Stimulated activated CD4-positive, alpha-beta T cell treated with anti-CD3 and anti-CD28 coated beads, Interleukin-12 subunit alpha, Interleukin-12 subunit beta, amount 100 ng/mL, for 24 hours (primary cell): Measurements from ENCODE around the gene TREML4.
"Not testable (repeated sequence)": the region's sequence is repeated elsewhere in the genome, so short reads cannot be mapped to it uniquely, and the experiment has no call there.

Experiments
- DNase-seq, 2 experiments: peaks; one replicate each; pipeline ENCODE4 v3.0.0-alpha.2; 2020; ENCODE audit warnings: low read depth in 2 of 2

TREML4 gene

DNA sequence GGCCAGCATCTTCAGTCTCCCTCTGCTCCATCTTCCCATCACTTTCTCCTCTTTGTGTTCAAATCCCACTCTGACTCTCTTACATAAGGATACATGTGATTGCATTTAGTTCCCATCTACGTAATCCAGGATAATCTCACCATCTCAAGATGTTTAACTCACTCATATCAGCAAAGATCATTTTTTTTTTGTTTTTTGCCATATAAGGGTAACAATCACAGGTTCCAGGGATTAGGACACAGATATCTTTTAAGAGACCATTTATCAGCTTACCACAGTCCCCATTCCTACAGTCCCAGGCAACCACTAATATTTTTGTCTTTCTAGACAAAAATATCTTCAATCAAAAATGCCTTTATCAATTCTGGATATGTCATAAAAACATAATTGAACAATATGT lies 24.0 kb upstream of the TREML4 start:
- no peak for DNase-seq

DNA sequence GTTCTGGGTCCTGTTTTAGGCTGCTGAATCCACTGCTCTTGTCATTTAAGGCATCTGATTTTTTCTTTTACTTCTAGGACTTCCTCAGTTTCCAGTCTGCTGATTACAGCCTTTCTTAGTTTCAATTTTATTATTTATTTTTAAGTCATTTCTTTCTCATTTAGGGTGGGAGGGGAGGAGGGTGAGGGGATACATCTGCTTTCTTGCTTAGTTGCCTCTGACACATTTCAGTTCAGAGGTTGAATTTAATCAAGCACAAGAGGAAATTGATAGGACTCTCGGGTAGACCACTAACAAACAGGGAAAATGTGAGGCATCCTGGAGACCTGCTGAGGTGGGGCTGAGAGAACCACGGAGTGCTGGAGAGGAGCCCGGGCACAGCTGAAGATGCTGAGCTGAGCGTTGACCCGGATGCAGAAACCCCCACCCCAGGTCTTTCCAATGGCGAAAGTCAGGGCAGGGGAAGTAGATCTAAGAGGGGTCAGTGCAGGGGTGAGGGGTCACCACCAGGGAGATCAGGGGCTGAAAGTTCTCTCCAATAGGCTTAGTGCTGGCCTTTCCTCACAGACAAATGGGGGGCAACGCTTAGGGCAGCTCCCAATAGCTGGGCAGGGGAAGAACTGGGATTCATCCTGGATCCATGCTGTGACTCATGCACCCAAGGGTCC lies 19.6 kb upstream of the TREML4 start:
- DNase-seq, result no peak

- no peak for DNase-seq
Observed at GRCh38 chr6:41209547-41210320, 18.4 kb upstream of the TREML4 start.

- no peak for DNase-seq
Observed at GRCh38 chr6:41214559-41215238, 13.4 kb upstream of the TREML4 start.

GRCh38 chr6:41215777-41216176 lies 12.4 kb upstream of the TREML4 start:
- DNase-seq, result no peak

- no peak for DNase-seq
Observed at GRCh38 chr6:41216616-41217015, 11.5 kb upstream of the TREML4 start.

DNA sequence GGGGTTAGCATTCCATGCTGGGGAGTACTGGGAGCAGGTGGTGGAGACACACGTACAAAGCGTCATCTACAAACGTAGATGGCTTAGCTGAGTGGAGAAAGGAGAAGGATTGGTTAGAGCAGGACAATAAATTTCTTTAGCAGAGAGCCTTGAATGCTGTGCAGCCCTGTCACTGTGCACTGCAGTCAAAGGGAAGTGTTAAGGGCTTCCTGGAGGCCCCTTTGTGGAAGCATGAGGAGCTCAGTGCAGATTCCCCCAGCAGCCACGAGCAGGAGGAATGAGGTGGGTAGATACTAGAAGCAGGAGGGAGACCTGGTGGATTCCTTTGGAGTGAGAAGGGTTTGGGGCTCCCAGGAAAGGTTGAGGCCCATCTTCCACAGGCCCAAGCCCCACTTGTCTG lies 6.1 kb upstream of the TREML4 start:
- DNase-seq, result no peak

DNA sequence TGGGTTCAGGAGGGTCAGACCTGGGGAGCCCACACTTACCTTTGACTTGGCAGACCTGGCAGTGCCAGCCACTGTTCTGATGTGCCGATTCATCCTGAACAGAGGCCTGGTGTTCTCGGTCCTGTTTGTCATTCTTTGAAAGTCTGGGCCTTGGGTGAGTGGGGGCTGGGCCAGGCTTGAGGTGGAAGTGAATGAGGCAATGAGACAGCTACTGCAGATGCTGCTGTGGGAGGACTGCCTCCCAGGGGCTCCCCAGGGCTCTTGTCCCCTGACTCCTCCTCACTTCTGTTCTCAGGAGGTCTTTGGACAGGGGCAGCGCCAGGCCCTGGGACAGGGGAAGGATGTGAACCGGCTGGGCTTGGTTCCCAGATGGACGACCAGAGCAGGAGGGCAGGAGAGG lies 5.6 kb upstream of the TREML4 start:
- no peak for DNase-seq

DNA sequence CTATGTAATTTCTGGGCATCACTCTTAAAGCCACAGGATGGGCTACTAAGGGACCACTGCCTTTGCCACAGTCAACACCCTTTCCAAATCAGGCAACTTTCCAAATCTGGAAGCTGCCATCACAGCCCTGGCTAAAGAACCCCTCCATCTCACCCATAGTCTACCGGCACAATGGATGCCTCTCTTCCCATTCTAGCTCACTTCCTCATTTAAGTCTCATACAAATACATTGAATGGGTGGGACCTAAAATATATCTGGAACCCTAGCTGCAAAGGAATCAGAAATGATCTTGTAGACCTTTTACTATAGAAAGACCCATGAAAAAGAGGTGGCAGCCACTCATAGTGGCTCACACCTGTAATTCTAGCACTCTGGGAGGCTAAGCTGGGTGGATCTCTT lies 3.3 kb upstream of the TREML4 start:
- no peak for DNase-seq

DNA sequence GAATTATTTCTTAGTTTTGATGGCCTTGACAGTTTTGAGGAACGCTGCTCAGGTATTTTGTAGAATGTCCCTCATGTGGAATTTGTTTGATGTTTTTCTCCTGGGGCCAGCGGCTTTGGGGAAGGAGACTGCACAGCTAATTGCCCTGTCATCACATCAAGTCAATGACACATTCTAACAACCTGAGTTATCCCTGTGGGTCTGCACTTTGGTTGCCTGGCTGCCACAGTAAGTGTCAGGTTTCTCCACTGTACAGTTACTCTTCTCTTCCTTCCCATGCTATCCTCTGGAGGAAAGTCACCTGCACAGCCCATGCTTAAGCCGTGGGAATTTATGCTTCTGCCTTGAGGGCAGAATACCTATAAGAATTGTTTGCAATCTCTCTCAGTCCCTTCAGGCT lies 1.4 kb upstream of the TREML4 start:
- DNase-seq, result no peak

- DNase-seq, result no peak
Observed at GRCh38 chr6:41228616-41229015, 467 bp downstream of the TREML4 start.

DNA sequence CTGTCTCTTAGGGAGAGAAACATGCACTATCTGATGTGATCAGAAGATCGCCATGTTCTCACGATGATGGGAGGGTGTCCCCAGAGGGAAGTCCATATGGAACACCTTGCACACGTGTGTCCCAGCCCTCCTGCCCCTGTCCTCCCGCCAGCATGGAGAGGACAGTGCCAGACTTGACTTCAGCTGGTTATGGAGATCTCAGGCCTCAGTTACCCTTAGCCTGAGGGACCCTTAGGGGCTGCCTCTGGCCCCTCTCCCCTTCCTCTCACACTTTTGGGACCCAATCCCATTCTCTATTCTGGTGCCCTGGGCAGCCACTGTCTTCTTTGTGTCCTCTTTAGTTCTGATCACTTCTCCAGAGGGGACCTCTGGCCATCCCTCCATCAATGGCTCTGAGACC lies 1.6 kb downstream of the TREML4 start:
- no peak for DNase-seq

DNA sequence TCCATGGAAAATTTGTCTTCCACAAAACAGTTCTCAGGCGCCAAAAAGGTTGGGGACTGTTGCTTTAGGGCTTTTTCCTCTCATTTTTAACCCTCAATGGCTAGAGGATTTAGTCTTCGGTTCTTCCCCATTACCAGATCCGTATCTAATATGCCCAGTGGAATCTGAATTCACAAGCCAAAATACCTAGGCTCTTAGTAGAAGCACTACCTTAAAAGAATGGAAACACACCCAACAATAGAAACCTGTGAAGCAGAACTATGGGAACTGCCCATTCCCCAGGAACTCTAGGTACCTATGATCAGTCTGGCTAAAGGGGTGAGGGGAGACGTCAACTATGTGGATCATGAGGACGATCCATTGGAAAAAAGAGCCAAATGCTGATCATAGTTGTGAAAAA lies 3.1 kb downstream of the TREML4 start:
- no peak for DNase-seq

GRCh38 chr6:41232667-41233066 lies 4.5 kb downstream of the TREML4 start:
- no peak for DNase-seq

DNA sequence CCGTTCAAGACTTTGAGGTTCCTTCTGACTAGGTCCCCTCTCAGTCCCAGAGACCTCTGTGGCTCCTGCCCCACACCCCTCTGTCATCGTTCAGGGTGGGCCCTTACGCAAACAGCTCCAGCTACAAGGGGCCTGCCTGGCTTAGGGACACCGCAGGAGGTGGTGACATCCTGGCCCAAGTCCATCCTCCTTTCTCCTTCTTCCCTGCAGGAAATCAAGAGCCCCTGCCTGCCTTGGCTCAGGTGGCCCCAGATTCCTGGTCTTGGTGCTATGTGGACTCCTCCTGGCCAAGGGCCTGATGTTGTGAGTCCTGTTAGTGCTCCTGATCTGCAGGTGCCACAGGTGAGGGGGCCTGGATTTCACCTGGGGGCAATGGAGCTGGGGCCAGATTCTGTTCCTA lies 8.1 kb downstream of the TREML4 start:
- DNase-seq, result no peak

GRCh38 chr6:41237128-41237527 lies 9.0 kb downstream of the TREML4 start:
- DNase-seq, result no peak

DNA sequence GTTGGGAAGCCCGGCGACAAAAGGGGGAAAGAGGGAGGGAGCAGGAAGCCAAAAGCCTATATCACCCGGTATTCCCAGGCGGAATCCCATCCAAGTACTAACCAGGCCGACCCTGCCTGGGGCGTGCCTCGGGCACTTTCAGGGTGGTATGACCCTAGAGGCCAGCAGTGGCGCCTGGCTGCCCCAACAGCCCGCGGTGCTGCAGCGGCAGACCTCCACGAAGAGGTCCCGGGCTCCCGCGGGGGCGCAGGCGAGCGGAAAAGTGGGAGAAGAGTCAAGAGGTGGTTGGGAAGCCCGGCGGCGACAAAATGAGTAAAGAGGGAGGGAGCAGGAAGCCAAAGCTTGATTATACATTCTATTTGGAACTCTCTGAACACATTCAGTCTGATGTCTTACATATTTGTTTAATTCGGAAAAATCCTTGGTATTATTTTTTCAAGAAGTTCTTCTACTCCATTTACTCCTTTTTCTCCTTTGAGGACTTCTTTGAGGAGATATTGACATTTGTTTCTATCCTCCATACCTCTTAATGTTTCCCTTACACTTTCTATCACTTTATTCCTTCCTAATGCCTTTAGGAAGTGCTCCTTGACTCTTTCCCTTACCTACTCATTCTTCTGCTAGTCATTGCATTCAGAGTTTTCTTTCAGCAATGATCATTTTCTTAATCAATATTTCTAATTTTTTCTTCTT lies 11.5 kb downstream of the TREML4 start:
- DNase-seq, result no peak

GRCh38 chr6:41246529-41246928 lies 18.4 kb downstream of the TREML4 start:
- DNase-seq, result not testable (repeated sequence)

DNA sequence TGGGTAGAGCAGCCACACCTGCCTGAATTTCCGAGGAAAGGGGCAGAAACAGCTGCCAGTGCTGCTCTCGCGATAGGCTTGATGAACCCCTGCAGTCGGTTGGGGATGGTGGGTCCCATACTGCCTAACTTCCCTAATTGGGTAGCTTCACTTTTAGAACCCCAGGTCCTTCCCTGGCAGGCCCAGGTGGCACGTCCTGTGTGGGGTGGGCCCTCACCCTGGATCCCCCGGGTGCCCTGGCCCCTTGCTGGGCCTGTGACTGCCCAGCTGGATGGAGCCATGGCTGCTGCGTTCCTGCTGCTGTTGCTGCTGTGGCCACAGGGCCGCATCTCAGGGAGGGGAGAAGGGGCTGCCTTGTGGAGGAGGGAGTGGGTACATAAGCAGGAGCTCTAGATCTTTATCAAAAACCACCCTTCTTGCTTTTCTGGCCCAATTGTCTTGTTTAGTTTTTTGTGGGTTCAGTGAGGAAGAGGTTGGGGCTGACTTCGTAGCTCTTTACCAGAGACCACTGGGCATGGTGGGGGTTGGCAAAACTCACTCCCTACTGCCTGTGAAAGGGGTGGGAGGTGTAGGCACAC lies 19.2 kb downstream of the TREML4 start:
- DNase-seq, result no peak

- no peak for DNase-seq
Observed at GRCh38 chr6:41247882-41248705, 19.9 kb downstream of the TREML4 start.
